Measurements from ENCODE around the gene EFNA5.

GRCh38 chr5:107418071-107418470 lies 252.7 kb downstream of the EFNA5 start:
- TF ChIP-seq CTCF (IDR thresholded peaks at IDR 0.05; ENCODE audit: poor library complexity), result no peak
- TF ChIP-seq EZH2 (IDR thresholded peaks at IDR 0.05; ENCODE audit: borderline replicate concordance), result no peak
